Stimulated activated CD4-positive, alpha-beta T cell treated with anti-CD3 and anti-CD28 coated beads, TNF-alpha, amount 100 ng/mL, for 4 hours (primary cell): Measurements from ENCODE around the gene AK9.
"Not testable (repeated sequence)": the region's sequence is repeated elsewhere in the genome, so short reads cannot be mapped to it uniquely, and the experiment has no call there.

ENCODE experiments used
- DNase-seq, 3 experiments: peaks; one replicate each; pipeline ENCODE4 v3.0.0-alpha.2; 2020; ENCODE audit warnings: low read depth in 3 of 3

Gene AK9

DNA sequence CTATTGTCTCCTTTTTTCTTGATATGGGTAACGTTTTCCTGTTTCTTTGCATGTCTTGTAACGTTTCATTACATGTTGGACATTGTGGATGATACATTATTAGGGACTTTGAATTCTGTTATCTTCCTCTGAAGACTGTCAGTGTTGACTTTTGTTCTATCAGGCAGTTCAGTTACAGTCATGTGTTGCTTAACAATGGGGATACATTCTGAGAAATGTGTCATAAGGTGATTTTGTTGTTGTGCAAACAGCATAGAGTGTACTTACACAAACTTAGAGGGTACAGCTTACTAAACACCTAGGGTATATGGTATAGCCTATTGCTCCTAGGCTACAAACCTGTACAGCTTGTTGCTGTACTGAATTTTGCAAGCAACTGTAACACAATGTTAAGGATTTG is 64.7 kb downstream of the AK9 start:
- DNase-seq, result no peak

DNA sequence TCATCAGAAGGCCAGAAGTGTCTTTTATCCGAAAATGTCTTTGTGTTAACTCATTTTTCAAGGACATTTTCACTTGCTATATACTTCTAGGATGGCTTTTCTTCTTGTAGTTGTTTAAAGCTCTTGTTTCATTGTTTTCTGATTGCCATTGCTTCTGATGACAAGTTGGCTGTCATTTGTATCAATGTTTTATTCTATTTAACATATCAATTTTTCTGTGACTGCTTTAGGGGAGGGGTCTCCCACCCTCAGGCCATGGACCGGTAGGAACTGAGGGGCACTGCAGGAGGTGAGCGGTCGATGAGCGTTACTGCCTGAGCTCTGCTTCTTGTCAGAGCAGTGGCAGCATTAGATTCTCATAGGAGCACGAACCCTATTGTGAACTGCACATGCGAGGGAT is 65.8 kb downstream of the AK9 start:
- DNase-seq, result no peak

DNA sequence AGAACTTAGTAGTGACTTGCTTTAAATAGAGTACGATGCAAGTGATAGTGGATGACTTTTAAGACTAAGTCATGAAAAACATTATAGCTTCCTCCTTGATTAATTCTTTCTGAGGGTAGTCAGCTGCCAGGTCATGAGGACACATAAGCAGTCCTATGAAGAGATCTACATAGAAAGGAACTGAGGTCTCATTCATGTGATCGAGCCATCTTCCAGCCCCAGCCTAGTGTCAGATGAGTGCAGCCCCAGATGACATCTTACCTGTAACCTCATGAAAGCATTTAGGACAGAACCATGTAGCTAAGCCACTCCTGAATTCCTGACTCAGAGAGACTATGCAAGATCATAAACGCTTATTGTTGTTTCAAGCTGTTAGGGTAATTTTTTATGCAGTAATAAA is 67.7 kb downstream of the AK9 start:
- no peak for DNase-seq

DNA sequence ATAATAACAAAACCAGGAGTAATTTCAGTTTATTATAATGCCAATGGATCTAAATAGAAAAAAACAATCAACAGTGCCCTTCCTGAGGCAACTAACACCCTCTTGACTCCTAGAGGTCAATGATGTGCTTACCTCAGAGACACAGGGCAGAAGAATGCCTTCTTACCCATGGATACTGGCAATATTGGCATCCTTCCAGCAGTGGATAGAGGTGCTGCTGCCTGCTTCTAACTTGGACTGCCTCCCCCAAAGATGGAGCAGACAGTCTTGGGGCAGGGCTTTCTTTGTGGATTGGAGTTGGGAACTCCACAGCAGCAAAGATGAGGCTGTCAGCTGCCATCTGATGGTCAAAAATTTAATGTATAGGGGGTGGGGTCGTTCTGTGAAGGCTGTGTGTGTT is 78.7 kb downstream of the AK9 start:
- DNase-seq, result no peak

DNA sequence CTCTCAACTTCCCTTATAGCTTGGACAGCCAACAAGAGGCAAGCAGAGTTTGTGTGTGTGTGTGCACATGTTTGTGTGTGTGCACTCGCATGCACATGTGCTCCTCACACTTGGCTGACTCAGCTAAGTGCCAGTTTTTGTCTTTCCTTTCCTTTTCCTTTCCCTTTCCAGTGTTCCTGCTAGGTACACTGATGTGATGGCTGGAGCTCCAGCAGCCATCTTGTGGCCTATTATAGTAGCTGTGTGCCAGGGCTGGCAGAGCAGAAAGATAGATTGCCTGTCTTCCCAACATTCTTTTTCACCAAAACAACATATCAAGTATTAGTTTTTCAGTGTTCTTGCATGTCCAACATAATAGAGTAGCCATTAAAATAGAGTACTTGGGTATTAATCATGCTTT is 79.5 kb downstream of the AK9 start:
- DNase-seq, result no peak

DNA sequence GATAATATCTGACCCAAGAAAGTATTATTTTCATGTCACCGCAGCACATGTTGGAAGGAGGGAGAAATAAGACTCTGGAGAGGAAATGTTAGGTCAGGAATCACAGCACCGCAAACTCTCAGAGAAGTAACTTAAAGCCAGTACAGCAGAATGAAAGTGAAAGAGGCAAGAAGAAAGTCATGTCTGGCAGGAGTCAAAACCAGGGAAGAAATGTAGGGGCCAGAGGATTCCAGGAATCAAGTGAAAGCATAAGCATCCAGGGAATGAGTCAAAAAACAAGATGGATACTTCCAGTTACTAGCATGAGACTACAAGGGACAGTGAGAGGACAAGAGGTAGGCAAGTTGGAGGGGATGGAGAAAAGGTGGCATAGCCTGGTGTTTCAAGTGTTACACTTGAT is 80.4 kb downstream of the AK9 start:
- no peak for DNase-seq

DNA sequence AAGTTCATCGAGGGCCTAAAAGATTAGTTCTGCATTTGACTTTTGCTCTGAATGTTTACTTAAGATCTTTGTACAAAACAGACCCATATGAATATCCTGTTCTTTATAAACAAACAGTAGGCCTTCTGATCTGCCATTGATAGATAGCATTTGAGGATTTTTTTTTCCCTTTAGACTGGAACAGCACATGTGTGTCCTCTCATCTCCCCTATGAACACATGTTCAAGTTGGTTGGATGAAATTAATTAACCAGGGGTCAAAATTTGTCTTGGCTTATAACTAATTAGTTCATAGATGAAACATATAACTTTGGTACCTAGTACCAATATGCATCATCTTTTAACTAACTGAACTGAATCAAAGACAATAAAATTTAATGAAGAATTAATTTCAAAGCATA is 81.3 kb downstream of the AK9 start:
- DNase-seq, result no peak

DNA sequence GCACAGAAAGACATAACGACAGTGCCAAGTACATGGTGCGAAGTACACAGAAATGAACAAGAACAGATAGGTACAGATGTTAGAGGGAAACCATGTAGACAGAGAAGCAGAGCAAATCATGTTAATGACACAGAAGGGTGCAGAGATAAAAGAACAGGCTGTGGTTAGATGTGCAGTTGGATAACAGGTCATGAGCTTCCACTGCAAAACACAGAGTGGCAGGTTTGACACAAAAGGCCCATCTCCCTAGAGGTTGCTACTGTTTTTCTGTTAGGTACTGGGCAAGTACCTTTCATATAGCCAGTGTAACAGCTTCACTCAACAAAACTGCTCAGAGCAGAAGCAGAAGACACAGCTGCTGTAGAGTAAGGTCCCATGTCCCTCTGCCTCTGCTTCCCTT is 84.6 kb downstream of the AK9 start:
- DNase-seq, result no peak

DNA sequence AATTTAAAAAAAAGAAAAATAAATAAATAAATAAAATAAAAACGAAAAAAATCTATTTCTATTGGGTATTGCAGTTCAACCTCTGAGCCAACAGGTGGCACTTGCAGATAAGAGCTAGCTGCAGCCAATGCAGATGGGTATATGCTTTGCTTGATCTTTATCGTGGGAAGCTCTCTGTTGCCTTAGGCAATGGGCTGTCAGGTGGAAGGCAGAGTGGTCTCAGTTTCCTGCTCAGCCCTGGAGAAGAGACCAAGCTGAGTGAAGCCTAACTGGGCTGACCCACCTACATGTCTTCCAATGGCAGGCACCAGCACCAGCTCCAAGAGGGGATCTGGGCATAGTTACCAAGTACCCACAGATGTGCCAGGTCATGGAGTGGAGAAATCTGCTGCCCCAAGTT is 95.0 kb downstream of the AK9 start:
- no peak for DNase-seq

DNA sequence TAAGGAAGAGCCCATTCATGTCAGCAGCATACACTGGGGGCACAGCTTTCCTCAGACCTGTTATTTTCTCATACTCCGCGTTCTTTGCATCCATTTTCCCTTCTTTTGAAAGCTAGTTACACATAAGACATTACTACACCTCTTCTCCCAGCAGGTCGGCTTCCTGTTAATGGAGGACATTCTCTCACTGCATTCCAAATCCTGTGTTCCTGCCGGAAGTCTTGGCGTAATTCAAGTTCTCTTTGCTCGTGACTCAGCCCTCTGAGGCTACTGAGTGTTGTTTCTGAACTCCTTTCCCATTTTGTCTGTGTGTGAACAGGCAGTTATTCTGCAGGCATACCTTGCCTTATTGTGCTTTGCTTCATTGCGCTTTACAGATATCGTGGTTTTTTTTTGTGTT is 110.5 kb downstream of the AK9 start:
- no peak for DNase-seq

DNA sequence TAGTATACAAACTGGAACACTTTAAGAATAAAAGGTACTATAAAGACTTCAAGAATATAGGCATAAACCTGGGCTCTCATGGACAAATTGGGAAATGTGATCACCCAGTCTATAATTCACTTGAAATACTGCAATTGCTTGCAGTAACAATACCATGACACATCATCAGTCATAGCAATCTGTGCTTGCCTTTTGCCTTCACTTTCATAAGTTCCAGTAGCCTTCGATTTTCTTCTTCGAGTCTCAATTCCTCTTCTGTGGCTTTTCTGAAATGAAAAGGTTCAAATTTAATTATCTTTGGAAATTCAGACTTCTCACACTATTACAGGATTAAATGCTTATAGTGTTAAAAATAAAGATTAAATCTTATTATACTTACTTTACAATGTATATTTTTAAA is 111.6 kb downstream of the AK9 start:
- no peak for DNase-seq

DNA sequence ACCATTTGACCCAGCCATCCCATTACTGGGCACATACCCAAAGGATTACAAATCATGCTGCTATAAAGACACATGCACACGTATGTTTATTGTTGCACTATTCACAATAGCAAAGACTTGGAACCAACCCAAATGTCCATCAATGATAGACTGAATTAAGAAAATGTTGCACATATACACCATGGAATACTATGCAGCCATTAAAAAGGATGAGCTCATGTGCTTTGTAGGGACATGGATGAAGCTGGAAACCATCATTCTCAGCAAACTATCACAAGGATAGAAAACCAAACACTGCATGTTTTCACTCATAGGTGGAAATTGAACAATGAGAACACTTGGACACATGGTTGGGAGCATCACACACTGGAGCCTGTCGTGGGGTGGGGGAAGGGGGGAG is 121.1 kb downstream of the AK9 start:
- DNase-seq, result not testable (repeated sequence)

DNA sequence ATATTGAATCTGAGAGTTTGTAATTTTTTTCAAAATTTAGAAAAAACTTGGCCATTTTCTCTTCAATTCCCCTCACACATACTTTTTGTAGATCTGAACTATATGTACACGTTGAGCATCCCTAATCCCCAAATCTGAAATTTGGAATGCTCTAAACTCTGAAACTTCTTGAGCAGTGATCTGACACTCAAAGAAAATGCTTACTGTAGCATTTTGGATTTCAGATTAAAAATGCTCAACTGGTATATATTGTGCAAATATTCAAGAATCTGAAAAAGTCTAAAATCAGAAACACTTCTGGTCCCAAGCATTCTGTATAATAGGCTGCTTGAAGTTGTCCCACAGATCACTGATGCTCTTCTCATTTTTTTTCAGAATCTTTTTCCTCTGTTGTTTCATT is 129.2 kb downstream of the AK9 start:
- DNase-seq, result no peak

DNA sequence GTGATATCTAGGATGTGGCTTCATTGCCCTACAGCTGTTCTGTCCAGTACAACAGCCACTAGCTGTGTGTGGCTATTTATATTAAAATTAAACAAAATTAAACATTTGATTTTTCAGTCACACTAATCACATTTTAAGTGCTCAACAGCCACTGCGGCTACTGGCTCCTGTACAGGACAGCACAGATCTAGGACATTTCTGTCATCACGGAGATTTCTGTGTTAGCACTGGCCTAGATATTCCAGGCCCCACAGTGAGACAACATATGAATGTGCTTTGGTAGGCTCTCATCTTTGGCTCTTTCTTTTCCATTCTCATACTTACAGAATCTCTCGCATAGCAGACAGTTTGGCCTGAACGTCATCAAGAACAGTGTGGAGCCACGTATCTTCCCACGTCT is 159.6 kb downstream of the AK9 start:
- DNase-seq, result no peak

DNA sequence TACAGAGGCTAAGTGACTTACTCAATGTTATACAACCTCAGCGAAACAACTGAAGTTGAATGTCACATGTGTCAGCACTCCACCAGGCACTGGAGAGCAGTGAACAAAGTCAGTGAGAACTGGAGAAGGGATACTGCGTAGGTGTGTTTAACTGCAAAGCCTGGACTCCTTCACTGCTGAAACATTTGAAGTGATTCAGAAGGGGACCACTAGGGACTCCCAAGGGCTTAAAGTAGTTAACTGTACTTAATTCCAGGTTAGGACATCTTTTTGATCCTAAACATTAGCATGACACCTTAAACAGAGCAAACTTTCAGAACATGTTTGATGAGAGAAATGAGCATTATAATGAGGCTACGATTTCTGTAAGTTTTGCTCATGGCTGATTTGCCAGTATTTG is 163.0 kb downstream of the AK9 start:
- no peak for DNase-seq

DNA sequence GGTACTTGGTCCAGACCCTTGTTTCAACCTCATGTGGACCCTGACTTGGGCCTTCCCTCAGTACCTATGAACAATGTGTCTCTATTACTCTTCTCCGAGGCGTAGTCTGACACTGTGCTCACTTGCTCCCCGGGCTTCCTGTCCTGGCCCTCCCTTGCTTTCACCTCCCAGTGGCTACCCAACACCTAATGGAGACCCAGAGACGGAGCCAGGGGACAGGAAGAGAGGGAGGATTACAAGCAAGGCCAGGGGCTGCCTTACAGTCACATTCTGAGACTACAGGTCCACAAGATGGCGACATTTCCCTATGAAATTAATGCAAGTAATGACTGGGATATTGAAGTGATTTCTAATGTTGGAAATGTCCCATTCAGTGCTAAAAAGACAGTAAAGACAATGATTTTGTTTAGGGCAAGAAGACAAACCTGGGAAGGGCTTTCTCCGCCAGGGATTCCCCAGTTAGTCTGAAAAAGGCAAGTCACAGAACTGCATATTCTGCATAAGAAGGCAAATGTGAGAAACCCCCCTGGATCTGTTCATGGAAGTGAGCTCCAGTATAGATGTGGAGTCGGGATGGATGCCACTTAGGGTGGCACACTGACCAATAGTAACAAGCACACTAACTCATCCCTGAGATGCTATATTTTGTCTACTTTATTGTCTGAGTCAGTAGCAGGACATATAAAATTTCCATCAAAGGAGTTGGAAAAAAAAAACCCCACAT is 163.9 kb downstream of the AK9 start:
- DNase-seq, result peak; percentile 4 to 18 (median 5)

DNA sequence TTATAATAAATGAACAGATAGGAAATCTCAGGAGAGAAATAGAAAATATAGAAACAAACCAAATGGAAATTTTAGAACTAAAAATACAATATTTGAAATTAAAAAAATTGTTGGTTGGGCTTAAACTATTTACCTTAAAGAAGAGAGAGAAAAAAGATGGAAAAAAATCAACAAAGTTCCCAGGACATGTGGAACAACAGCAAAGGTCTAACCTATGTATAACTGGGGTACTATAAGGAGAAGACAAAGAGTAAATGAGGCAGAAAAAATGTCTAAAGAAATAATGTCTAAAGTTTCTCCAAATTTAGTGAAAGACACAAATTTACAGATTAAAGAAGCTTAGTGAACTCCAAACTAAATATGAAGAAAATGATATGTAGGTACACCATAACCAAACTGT is 166.9 kb downstream of the AK9 start:
- no peak for DNase-seq

DNA sequence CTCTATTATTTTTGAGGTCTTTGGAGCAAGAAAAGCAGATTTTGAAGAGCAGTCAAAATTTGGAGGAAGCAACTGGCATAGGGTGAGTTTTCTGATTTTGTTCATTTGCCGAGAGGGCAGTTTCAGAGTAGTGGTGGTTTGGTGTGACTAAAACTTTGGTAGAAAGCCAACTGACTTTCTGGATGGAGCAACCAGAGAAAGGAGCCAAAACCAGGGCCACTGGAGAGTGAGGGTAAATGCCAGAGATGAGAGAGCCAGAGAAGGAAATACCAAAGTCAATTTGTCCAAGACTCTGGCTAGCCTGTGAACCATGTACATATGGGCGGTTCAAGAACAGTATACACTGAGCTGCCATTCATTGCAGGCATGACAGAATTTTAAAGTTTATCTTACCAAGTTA is 167.5 kb downstream of the AK9 start:
- DNase-seq, result no peak

DNA sequence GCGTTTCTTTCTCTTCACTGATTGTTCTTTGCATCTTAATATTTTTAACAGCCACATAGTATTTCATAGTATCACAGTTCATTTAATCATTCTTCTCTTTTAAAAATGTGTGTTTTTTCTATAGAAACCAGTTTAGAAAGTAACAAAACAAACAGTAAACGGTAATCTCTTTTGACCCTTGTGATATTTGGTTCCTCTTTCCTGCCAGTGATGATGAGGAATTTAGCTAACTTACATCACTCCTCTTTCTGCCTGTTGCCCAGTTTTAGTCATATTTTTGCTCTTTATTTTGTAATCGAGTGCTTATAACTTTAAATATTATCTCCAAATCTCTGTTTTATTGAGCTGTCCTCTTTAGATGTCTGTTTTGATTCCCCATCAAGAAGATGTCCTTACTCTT is 169.9 kb downstream of the AK9 start:
- DNase-seq, result no peak

DNA sequence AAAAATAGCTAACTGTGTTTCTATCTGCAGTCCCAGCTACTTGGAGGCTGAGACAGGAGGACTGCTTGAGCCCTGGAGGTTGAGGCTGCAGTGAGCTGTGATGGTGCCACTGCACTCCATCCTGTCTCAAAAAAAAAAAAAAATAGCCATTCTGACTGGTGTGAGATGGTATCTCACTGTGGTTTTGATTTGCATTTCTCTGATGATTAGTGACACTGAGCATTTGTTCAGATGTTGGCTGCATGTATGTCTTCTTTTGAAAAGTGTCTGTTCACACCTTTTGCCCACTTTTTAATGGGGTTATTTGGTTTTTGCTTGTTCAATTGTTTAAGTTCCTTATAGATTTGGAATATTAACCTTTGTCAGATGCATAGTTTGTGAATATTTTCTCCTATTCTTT is 171.4 kb downstream of the AK9 start:
- not testable (repeated sequence) for DNase-seq

DNA sequence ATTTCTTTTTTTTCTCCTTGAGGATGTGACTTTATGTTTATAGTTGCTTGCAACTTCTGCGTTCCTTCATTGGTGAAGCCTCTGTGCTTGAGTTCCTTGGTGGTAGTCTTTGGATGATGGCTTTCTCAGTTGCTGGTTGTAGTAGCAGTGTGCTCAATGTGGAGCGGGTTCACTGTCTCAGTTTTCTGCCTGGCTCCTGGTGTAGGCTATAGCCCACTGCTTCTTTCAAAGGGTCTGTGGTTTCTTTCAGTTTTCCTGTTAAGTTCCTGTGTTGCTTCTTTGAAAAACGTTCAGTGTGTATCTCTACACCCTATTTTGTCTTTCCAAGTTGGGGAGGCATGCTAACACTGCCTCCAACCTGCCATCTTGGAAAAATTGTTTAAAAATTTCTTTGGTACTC is 174.1 kb downstream of the AK9 start:
- DNase-seq, result no peak

DNA sequence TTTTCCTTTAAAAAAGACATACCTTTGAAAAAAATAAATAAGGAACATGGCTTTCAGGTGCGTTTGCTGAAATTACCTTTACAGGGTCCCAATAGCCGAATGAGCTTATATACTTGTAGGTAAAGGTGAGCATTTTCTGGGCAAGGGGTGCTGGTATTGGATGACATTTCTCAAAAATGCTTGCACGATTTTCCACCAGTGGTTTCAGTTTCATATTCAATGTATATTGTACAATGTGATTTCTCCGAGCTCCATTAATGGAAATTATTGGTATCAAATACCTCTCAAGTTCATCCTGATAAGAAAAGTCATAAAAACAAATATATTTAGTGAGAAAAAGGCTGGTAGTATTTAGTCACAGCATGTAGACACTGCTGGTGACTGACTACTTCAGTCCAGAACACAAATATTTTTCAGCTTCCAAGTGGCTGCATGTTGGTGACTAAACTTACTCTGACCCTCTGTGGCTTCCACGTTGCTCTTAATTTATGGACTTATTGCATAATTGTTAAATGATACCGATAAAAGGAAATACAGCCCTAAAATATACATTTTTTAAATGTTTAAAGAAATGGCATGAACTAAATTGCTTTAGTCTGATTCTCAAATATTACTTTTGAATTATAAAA is 175.1 kb downstream of the AK9 start:
- no peak for DNase-seq

DNA sequence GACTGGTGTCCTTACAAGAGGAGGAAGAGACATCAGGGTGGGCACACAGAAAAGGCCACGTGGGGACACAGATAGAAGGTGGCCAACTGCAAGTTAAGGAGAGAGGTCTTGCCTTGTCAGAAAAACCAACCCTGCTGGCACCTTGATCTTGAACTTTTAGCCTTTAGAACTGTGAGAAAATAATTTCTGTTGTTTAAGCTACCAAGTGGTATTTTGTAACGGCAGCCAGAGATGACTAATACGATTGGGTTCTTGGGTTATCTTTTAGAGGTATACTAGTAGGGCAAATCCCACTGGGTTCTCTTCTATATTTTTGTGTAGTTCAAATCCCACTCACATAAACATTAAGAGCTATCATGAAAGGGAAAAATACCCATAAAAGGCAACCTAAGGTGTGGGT is 176.1 kb downstream of the AK9 start:
- no peak for DNase-seq

DNA sequence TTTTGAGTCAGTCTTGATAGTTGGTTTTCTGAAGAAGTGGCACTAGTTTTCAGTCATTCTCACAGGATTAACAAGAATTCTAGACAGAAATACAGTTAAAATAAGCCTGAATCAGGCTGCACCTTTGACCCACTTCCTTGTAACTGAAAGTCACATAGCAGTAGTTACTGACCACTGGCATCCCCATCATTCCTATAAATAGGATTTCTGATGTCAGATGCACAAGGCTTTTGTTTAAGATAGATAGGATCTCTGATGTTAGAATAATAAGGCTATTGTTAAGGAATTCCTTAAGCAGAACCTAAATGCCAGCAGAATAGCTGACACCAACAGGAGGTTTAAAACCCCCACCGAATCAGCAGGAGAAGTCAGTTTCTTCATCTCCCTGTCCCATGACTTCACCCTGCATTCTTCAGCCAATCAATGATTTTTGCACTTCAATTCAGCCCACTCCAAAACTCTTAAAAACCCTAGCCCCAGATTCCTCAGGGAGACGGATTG is 177.4 kb downstream of the AK9 start:
- no peak for DNase-seq
